Renal cortical epithelial cell (primary cell): Measurements from ENCODE around the gene PITRM1. TPM values are rescaled to one million over a fixed set of nuclear protein-coding genes. Genes with fewer than 3 reads are reported as not detected.
"Not testable (repeated sequence)": the region's sequence is repeated elsewhere in the genome, so short reads cannot be mapped to it uniquely, and the experiment has no call there.

Experiments
- DNase-seq: peaks from one replicate; pipeline ENCODE4 v3.0.0-alpha.2; 2011; ENCODE audit warnings: low read depth
- total RNA-seq: library from RNA; depleted of rRNA; stranded (reverse); fragments of >200 nt; gene quantifications from 2 replicates; pipeline ENCODE4 v1.2.3, GENCODE V29; 2014

Gene PITRM1
- total RNA-seq, 1 donor from 2014 or later: 76.5 TPM

- peak; percentile 82 for DNase-seq
These were observed 24.9 kb upstream of the PITRM1 start for GRCh38 chr10:3197348-3198003.

DNA sequence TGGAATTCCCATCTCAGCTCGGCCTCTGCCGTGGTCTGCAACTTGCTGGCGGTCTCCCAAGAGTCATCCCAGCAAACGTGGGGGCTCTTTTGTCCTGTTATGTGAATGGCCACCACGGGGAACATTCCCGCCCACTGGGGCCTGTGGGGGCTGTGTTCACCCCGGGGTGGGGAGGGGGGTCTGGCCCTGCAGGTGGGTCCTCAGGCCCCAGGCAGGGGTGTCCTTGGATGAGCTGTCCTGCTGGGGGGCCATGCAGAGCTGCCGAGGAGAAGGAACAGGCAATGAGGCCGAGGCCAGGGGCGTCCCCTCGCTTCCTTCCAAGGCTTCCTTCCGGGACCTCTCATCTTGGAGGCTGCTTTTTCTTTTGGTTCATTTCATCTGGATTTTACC, 24.4 kb upstream of the PITRM1 start:
- DNase-seq: no peak

GRCh38 chr10:3196482-3196881, 23.9 kb upstream of the PITRM1 start:
- no peak for DNase-seq

GRCh38 chr10:3195726-3196125, 23.1 kb upstream of the PITRM1 start:
- DNase-seq: no peak

GRCh38 chr10:3195286-3195685, 22.7 kb upstream of the PITRM1 start:
- DNase-seq: no peak

- no peak for DNase-seq
These were observed 22.3 kb upstream of the PITRM1 start for GRCh38 chr10:3194871-3195270.

- DNase-seq: no peak
These were observed 21.2 kb upstream of the PITRM1 start for GRCh38 chr10:3193751-3194150.

GRCh38 chr10:3192856-3193635, 20.5 kb upstream of the PITRM1 start:
- peak; percentile 48 for DNase-seq

- DNase-seq: no peak
These were observed 18.2 kb upstream of the PITRM1 start for GRCh38 chr10:3190817-3191216.

- DNase-seq: not testable (repeated sequence)
These were observed 14.6 kb upstream of the PITRM1 start for GRCh38 chr10:3187229-3187628.

DNA sequence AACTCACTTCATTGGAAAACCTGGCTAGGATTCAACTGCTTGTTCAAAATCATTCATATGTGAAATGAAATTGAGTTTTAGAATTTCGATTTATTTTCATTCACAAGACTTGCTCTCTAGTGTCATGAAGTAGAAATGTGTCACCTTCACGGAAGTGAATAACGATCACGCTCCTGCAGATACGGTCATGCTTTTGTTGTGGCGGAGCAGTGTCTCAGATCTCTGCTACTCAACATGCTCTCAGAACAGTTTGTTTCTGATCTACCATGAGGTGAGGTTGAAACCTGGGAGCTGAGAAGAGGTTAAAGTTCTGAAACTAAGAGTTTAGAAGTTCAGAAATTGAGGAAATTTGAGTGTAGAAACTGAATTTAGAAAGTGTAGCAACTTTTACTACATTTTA, 13.8 kb upstream of the PITRM1 start:
- DNase-seq: no peak

DNA sequence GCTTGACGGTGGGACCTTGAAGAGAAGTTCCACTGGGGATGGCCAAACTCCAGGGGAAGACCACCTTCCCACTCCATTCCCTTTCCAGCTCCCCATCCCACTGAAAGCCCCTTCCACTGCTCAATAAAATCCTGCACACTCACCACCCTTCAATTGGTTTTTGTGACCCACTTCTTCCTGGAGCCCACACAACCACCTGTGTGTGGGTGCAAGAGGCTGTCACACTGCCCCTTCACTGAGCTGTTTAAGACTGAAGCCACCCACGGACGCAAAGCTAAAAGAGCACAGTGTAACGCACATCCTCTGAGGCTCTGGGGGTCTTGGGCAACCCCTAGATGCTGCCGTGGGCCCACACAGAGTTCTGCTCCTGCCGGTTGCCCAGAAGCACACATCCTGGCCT, 12.8 kb upstream of the PITRM1 start:
- no peak for DNase-seq

- DNase-seq: no peak
These were observed 7.9 kb upstream of the PITRM1 start for GRCh38 chr10:3180355-3181025.

DNA sequence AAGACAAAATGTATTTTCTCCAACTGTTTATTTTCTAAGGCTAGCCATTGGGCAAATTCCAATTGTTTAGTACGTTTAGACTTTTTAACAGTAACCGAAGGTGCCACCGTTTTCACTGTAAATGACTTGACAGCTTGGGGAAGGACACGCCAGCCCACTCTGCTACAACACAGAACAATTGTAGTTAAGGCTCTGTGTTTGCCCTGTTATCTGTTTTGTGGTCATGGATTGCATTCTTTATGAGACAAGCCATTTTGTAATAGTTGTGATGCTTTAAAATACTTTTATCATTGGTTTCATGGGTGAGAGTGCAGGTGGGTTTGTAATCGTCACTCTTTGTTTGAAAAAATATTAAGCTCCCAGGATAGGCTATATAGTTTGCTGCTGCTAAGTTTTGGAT, 6.6 kb upstream of the PITRM1 start:
- no peak for DNase-seq

DNA sequence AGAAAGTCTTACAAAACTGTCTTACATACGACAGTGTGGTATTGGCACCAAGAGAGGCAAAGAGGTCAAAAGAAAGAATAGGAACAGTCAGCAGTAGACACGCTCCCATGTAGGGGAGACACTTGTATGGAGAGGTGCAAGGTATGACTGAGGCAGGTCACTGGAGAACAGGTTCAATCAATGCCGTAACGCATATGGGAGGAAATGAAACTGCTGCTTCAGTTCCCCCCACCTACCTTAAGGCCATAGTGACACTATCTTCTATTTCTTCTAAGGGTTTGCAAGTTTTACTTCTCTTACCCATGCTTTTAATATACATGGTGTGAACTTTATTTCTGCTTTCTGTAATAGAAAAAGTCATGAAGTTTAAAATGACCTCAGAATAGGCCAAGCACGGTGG, 5.5 kb upstream of the PITRM1 start:
- no peak for DNase-seq

DNA sequence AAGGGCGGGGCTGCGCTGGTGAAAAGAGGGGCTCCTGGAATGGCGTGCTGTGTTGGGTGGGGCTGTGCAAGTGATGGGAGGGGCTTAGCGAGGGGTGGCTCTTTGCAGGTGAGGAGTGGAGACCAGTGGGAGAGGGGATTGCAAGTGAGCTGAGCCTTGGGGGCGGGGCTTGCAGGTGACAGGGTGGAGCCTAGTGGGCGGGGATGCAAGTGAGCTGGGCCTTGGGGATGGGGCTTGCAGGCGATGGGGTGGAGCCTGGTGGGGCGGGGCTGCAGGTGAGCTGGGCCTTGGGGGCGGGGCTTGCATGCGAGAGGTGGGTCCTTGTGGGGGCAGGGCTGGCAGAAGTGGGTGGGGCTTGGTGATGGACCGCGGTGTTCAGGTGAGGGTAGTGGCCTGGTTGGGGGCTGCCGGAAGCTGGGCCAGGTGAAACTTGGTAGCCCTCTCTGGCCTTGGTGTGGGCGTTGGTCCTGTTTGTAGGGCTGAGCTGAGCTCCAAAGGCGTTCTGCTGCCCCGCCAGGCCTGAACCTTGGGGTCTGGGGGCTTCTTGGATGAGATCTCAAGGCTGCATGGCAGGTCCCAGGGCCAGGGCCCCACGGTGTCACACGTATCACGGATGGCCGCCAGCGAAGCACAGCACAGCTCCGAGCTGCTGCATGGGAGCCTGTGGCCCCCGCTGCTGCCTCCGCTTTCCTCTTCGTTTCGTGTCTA, 743 bp upstream of the PITRM1 start:
- no peak for DNase-seq

DNA sequence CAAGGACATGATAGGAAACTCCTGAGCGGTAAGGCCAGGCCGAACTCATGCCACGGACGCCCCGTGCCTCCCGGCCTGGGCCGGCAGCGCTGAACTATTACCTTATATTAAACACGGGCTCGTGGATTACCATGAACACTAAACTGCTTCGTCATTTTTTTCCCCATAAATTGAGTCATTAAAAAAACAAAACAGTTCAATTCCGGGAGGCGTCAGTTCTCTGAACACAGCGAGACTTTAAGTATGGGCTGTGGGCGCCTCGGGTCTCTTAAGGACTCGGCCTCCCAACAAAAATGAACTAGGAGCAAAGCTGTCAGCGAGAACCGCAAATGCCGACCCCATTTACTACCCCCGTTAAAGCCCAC, 519 bp downstream of the PITRM1 start:
- peak; percentile 66 for DNase-seq

DNA sequence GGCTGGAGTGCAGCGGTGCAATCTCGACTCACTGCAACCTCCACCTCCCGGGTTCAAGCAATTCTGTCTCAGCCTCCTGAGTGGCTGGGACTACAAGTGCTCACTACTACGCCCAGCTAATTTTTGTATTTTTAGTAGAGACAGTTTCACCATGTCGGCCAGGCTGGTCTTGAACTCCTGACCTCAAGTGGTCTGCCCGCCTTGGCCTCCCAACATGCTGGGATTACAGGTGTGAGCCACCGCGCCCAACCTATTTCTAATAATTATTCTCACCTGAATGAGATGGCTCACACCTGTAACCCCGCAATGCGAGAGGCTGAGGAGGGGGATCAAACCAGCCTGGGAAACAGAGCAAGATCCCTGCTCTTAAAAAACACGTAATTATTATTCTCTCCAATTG, 1.1 kb downstream of the PITRM1 start:
- not testable (repeated sequence) for DNase-seq

GRCh38 chr10:3169673-3170072, 2.9 kb downstream of the PITRM1 start:
- DNase-seq: no peak

DNA sequence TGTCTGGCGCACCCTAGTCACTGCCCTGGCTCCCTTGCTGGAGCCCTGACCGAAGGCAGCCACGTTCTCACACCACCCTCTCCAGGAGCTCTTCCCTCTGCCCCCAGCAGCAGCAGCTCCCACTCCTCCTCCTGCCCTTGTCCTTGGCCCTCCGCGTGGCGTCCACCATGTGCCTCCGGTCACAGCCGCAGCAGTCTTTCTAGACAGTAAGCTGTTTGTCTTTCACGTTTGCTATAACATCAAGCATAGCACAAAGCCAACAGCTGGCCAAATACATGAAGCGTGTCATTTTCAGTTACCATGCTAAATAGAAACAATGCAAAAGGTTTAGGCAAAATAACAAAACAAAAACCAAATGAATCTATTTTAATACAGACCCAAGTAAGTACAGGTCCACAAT, 3.3 kb downstream of the PITRM1 start:
- no peak for DNase-seq

- no peak for DNase-seq
These were observed 4.8 kb downstream of the PITRM1 start for GRCh38 chr10:3167611-3168330.
